ENCODE results near the gene KLHL29.

Gene KLHL29

GRCh38 chr2:23583467-23583866 lies 198.5 kb downstream of the KLHL29 start:
- DNase-seq, result no peak

DNA sequence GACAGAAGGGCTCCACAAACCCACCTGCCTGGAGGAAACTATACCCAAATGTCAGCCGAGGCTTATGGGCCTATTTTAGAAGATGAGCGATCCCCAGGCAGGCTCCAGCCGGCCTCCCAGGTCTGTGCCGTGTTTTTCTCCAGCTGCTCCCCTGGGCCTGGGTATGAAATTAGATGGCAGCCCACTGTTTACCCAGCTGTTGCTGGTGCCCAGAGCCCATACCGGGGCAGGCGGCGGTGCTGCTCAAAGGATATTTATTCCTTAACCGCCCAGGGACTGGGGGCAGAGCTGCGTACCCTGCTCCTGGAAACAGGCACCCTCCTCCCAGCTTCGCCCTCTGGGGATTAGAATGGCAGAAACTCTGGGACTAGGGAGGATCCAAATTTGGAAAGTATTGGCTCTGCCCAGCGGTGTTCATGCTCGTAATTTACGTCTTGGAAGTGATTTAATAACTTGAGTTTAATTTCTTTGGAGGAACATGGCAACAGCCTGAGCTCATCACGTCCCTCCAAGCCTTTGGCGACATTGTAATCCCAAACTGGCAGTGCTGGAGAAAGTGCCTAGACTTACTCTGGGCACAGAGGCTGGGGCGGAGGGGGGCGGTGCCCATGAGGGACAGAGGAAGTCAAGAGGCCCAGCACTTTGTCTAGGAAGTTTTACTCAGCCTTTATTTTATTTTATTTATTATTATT lies 199.2 kb downstream of the KLHL29 start:
- DNase-seq, result peak; percentile 82

DNA sequence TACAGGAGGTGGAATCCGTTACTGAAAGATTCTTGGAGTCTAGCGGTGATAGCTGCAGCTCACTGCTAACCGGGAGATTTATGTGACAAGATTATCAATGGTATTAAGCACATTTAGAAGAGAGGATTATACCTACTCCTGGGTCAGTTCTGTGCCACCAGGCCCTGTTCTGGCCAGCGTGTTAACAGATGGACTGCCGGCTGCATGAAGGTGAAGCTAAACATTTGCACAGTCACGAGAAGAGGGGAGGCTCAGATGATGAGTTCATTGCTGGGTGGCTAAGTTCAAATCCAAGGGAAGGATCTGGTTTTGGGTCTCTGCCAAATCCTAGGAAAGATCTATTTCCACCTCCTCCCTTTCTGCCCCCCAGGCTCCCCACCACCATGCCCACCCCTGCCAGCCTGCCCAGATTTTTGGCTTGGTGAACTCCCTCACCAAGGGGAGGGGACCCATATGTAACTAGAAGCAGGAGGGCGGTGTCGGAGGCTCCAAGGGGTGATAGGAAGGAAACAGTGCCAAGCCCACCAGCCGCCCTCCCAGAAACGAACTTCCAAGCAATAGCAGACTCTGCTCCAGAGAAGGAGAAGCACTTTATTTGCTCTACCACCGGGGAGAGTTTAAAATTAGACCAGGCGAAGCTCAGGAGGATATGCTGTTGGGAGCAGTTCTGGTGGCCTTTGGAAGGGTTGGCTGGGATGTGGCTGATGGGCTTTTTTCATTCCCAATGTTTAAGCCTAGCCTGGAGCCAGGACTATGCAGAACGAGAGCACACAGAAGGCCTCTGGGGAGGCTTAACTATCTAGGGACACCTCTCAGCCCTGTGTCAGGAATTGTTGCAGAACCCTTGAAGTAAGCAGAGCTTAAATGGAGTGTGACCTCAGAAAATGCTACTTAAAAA lies 200.5 kb downstream of the KLHL29 start:
- DNase-seq, result no peak

DNA sequence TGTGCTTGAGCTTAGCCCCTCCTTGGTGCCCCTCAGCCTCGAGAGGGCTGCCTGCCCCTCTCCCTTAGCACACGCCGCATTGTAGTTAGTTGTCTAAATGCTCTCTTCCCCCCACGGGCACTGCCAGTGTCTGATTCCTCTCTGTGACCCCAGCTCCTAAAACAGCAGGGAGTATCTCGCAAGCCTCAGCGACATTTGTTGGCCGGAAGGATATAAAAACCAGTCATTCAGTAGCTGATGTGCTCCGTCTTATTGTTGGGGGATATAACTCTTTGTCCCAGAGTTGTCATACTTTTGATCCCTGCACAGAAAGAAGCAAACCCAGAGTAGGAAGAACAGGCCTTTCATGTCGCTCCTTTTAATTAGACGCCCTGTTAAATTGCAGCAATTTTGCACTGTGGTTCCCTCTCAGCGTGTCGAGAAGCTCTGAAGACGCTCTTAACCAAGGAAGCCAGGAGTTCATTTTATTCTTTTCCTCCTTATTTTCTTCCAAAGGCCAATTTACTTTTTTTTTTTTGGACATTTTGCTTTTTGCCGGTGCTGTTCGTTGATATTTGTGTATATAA lies 201.8 kb downstream of the KLHL29 start:
- no peak for DNase-seq

DNA sequence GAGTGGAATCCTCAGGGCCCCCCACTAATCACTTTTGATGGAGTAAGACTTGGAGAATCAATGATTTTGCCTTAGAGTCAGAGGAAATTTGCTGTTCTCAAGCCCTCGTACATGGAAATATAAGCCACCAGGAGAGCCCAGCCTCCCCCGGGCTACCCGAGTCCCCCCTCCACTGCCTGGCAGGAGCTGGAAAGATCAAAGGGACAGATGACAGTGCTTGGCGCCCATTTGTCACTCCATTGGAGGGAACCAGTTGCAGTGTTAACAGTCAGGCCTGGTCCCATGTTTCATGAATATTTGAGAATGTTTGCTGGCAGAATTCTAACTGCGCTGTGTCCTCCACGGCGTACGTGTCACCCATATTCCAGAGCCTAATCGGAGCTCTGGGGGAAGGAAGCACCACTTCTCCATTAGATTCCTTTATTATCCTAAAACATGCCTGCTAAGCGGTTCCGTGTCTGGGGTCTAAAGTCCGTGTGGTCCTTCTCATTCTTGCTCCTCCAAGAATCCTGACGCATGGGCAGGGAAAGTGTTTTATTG lies 202.4 kb downstream of the KLHL29 start:
- DNase-seq, result peak; percentile 68

DNA sequence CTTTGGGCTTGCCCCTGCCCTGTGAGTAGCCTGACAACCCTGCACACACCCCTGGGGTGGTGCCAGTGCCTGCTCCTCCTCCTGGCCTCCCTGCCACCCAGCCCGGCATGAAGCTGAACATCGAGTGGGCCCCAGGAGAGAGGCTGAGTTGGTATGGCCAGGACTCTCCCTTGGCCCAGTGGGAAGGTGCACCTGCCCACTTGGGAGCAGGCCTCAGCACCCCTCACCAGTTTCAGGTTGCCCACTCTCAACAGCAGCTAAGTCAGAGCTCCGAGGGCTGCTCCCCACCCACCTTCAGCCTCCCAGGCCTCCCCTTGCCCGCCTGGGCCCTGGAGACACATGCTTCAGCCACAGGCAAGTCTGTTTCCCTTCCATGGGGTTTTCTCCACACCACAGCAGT lies 203.1 kb downstream of the KLHL29 start:
- DNase-seq, result peak; percentile 33

DNA sequence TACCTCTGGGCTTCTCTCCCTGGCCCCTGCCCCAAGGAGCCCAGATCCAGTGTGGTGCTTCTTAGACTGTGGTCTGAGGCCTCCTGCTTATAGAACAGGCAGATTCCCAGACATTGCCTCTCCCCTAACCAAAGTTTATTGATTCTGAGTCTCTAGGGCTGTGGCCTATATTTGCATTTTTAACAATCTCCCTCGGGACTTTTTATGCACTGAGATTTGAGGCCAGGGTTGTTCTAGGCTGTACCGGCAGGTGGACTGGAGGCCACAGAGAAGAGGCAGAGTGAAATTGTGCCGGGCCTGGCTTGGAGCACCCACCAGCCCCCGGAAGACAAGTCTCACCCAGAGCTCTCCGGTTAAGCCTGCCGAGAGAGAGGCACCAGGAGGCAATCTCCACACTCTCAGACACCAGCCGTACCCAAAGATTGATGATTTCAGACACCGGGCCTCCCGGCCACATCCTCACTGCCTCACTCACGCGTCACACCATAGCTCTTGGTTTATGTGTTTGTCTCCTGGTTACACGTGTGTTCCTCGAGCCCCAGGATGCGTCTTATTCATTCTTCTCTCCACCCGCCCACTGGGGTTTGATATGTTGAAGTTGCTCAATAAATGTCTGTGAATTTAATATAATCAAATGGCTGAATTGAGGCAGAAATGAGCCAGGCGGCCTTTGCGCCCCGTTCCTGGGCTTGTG lies 203.7 kb downstream of the KLHL29 start:
- no peak for DNase-seq

DNA sequence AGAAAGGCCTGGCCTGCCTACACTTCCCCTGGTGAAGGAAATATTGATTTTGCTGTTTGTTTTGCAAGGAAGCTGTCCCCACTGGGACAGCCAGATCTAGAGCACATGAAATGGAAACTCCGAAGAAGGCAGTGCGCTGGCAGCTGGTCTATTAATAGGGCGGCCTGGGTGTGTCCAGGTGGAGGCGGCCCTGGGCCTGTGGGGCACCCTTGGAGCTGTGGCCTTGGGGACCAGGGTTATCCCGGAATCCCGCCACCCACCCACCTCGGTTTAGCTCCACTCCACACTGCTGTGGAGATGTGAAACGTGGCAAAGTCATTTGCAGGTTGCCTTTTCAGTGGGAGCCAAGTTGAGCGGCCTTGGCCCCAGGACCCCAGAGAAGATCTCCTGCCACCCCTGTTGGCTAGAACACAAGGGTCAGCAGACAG lies 204.3 kb downstream of the KLHL29 start:
- DNase-seq, result no peak

- DNase-seq, result no peak
Measured at GRCh38 chr2:23589739-23590138, 204.8 kb downstream of the KLHL29 start.

- no peak for DNase-seq
Measured at GRCh38 chr2:23590241-23590869, 205.4 kb downstream of the KLHL29 start.

DNA sequence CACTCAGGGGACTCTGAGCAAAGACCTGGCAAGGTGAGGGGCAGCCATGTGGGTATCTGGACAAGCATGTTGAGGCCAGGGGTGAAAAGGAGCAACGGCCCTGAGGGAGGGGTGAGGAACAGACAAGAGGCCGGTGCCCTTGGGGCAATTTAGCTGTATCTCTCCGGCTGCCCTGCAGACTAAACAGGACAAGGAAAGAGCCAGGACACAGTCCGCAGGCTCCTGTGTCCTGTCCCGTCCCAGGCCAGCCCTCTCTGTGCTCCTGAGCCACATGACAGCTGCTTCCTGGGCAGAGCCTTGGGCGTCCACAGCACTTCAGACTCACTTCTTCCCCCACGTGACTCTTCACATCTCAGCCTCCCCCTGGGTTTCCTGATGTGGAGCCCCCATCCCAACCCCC lies 206.1 kb downstream of the KLHL29 start:
- DNase-seq, result no peak

DNA sequence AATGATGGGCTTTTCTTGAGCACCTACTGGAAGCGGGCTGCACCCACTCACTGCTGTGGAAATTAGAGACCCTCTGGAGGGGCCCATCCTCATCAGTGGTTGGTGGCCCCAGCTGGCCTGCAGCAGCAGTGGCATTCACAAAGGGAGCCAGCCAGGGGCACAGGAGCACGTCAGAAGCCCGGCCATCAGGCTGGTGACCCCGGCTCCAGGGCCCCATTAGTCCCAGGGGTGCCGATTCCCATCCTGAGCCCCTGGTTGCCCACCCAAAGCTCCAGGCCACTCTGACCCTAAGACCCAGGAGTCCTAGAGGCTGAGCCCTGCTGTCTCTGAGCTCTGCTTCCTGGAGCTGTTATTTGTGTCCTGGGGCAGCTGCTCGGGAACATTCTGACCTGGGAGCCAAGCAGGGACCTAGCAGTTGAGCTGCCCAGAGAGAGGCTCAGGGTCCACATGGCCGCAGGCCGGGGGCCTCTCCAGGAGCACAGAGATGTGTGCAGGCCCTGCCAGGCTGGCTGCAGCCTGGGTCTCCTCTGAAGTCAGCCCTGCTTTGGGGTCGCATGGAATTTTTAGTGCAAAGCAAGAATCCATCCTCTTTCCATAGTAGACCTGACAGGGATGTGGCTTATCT lies 207.2 kb downstream of the KLHL29 start:
- no peak for DNase-seq

DNA sequence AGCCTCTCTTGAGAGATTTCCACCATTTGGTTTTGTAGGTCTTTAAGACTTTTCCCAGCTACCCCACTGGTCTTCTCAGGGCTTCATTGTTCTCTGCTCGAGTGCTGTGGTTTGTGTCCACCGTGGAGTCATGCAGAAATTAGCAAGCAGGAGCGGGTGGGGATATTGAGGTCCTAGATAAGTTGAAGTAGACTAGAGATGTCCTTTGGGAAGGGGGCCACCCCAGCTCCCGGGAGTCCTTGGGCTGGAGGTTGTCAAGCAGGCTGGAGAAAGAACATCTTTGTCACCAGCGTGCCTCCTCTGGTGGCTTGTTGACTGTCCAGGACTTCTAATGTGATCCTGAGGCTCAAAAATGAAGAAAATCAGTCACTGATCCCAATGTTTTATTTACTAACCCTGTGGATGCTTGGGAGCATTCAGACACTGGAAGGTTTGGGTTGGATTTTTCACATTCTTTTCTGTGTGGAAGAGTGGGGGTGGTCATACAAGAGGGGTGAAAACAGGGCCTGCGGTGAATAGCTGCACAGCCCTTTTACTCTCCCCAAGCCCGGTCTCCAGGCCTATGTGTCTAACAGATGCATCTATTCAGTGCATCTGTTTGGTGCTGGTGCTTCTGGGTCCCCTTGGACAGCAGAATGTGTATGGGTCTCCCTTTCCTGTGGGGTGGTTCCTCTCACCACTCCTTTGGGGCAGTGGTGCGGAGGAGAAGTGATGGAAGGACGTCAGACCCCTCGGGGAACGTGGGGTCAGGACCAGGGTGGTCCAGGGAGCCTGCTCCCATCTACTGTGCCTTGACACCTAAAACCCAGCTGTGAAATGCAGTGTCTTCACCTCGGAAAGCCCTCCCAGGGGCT lies 208.1 kb downstream of the KLHL29 start:
- no peak for DNase-seq

DNA sequence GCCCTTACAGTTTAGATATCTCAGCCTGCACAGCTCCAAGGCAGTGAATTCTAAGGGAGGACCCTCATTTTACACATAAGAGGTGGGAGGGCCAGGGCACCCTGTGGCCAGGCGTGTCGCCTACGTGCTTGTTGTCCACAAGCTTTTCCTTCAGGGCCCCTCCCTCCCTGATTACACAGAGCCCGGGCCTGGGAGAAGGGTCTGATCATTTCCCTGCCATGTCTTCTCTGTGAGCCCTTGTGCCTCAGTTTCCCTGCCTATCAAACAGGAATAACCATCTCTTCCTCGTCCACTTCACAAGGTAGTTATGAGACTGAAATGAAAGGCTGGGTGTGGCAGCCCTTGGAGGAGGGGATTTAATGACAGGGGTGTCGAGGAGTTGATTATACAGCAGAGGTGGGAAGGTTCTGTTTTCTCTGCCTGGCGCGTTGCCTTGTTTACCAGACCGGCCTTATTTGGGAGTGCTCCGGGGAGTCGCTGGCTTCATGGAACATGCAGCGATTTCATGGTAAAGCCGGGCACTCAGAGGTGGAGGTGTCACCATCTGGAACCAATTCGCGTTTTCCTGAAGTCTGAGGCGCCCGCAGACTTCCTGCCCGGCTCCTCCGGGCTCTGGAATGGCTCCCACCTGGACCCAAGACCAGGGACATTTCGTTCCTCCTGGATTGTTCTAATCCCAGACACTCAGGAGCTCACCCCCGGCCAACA lies 208.9 kb downstream of the KLHL29 start:
- DNase-seq, result peak; percentile 58

DNA sequence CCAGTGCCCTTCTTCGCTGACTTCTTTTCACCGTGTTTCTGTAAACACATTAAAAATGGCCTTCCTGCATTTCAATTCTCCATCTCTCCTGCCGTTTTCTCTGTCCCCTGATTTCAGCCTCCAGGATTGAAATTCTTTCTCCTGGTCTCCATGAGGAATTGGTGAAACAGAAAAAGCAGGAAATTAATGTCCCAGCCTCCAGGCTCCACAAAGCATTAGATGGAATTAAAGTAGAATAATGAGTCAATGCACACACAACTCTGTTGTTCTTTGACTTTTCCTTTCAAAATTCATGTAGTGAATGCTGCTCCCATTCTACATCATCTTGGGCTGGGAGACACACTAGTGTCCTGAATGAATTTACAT lies 209.5 kb downstream of the KLHL29 start:
- DNase-seq, result no peak

DNA sequence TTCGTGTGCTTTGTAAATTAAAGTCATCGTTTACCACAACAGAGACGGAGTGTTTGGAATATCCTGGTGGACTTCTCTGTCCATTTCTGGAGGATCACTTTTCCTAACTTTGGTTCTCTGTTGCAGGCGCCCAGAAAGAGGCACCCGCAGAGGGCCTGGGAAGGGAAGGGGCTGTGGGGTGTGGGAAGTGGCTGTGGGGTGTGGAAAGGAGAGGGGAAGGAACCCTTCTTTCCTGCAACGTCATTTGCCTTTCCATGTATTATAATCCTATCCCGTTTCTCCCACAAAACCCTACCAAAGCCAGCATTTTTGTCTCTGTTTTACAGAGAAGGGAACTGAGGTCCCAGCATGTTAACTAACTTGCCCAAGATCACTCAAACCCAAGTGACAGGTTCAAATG lies 210.0 kb downstream of the KLHL29 start:
- DNase-seq, result no peak

DNA sequence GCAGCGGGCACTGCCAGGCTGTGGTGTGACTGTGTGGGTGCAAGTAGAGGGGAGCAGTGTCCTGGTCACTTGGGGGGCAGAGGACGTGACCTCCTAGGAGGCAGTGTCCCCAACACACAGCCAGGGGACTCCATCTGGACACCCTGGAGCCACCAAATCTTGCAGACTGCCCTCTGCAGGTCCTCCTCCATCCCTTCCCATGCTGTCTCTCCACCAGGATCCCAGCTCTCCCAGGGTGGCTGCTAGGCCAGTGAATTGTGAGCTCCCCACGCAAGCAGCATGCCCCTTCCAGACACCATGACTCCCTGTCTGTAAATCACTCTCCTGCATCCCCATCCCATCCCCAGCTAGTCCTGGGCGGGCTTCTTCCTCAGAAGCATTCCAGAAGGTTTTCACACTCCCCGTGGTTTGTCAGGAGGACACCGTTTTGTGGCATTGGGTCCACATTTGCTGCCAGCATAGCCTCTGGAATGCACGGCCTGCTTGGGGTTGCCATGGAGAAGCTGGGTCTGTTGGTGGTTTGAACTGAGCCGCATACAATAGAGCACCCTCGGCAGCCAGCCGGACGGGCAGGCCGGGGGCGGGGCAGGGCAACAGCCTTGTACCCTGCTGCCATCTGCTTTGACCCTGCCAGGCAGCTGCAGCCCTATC lies 210.7 kb downstream of the KLHL29 start:
- peak; percentile 69 for DNase-seq

DNA sequence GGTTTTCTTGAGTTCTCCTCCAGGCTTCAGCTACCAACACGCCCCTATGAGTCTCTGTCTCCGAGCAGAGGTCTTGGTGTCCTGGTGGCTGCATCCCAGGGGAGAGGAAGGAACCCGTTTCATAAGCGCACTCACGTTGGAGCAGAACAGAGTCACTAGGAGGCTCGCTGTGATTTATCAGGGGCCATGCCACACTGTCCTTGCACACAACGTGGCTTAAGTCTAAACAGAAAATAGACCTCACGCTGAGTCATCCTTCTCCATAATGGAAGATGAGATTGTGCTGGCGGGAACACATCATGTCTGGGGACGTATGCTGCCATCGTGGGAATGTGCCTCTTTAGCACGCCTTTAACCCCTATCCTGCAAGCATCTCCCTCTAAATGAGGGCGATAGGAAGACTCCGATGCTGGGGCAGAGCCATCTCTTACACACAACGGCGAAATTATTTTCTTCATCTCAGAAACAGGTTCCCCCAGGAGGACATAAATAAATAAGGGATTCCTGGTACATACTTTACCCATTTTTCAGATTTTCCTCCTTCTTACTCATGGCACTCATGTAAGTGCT lies 211.4 kb downstream of the KLHL29 start:
- DNase-seq, result no peak

DNA sequence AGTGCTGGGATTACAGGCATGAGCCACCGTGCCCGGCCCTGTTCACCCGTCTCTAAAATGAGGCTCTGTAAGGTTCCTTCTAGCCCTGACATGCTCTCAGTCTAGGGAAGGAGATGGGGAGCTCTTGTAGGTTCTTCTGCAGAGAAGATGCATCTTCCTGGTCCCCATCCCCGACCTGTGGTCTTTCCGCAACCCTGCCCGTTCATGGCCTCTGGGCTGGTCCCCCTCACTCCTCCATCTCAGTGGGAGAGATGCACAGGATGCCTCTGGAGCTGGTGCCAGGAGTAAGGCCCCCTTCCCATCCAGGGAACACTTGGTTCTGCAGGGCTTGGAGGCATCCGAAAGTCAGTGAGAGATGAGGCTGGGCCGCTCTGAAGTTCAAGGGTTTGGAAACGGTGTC lies 212.7 kb downstream of the KLHL29 start:
- DNase-seq, result no peak

DNA sequence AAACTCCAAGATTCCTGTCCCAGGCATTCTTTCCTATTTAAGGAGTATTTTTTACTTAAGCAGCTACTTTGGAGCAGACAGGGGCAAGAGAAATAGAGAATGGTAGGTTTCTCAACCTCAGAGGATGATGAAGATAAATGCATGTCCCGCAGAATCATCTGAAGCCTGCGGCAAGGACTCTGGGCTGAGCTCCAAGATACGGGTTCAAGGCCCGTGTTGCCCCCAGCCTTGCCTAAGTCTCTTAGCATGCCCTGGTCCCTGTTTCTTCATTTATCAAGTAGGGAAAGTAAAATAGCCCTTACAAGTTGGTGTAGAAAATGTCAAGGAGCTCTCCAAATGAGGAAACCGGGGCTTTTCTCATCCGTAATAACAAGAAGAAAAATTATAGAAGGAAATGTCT lies 214.0 kb downstream of the KLHL29 start:
- DNase-seq, result no peak
